ENCODE data around the gene B3GNT2.
A peak's percentile ranks its signal among the peaks of the same experiment; 100 is the strongest.
"Not testable (repeated sequence)": the region's sequence is repeated elsewhere in the genome, so short reads cannot be mapped to it uniquely, and the experiment has no call there.

Gene B3GNT2, protein sequence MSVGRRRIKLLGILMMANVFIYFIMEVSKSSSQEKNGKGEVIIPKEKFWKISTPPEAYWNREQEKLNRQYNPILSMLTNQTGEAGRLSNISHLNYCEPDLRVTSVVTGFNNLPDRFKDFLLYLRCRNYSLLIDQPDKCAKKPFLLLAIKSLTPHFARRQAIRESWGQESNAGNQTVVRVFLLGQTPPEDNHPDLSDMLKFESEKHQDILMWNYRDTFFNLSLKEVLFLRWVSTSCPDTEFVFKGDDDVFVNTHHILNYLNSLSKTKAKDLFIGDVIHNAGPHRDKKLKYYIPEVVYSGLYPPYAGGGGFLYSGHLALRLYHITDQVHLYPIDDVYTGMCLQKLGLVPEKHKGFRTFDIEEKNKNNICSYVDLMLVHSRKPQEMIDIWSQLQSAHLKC

DNA sequence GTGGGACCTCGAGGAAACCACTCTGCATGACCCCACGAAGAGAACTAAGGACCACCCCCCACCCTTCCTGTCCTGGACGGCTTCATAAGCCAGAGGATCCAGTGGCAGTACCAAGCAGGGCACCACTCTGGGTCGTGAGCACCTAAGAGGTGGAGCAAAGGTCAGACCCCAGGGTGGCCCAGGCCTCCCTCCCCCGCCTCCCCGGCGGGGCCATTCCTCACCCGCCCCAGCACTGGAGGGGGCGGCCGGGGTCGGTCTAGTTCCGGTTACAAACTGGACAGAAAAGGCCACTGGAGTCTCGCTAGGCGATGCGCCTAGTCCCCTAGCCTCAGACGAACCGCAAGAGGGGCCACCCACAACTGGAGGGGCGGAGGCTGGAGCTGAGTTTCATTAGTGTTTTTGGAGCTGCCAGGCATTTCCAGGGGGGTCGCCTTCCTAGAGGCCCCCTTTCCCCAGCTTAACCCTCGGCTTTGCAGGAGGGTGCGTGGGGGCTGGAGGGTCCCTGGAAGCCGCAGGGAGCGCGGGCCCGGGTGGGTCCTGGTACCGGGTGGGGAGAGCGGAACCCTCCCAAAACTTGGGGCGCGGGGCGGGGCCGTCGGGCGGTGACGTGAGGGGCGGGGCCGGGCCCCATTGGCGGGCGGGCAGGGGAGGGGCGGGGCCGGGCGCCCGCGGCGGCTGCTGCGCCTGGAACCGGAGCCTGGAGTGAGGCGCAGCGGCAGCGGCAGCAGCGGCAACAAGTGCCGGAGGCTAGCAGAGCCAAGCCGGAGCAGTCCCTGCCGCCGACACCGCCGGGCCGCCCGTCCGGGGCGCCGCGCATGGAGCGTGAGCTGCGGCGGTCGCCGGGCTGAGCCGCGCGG is at the start of gene B3GNT2:
B3GNT2 (plus strand) TSS at position 695 of the 857 bp plus-strand sequence. CDS start 26,106 bp downstream, outside the sequence.
- Mint-ChIP-seq H3K27me3 (ENCODE audit: low read depth) (peaks cover 11% of the 10 kb centered on the region), H3K4me3 (peak within 1 kb of the TSS; percentile 87), H3K36me3 (ENCODE audit: low read depth) (no peaks in the 10 kb centered on the region), H3K27ac (peak within 1 kb of the TSS; percentile 88), H3K4me1 (ENCODE audit: low read depth) (peaks cover 33% of the 10 kb centered on the region), H3K9me3 (no peaks in the 10 kb centered on the region)

DNA sequence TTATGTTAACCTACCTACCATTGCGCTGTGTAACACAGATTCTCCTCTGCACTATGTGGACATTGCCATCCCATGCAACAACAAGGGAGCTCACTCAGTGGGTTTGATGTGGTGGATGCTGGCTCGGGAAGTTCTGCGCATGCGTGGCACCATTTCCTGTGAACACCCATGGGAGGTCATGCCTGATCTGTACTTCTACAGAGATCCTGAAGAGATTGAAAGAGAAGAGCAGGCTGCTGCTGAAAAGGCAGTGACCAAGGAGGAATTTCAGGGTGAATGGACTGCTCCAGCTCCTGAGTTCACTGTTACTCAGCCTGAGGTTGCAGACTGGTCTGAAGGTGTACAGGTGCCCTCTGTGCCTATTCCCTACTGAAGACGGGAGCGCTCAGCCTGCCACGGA is 49.1 kb upstream of the B3GNT2 start:
- not testable (repeated sequence) for H3K27me3 Mint-ChIP-seq (ENCODE audit: low read depth); H3K4me3 Mint-ChIP-seq; H3K36me3 Mint-ChIP-seq (ENCODE audit: low read depth); H3K27ac Mint-ChIP-seq; H3K9me3 Mint-ChIP-seq; H3K4me1 Mint-ChIP-seq (ENCODE audit: low read depth)

DNA sequence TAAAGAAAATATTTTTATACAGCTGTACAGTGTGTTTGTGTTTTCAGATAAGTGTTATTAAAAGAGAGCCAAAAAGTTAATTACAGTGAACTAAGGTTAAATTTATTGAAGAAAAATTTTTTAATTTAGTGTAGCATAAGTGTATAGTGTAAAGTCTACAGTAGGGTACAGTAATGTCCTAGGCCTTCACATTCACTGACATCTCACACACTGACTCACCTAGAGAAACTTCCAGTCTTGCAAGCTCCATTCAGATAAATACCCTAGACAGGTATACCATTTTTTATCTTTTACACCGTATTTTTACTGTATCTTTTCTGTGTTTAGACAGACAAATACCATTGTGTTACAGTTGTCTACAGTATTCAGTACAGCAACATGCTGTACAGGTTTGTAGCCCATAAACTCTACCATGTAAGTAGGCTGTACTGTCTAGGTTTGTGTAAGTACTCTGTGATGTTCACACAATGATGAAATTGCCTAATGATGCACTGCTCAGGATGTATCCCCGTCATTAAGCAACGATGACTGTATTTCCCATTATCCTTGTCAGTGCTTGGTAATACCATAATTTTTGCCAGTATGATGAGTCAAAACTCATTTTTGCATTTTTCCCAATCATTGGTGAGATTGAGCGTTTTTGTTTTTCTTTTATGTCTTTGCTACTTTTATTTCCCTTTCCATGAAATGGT is 48.2 kb upstream of the B3GNT2 start:
- Mint-ChIP-seq H3K9me3 (no peaks in the 10 kb centered on the region), H3K27ac (no peak overlapping the region), H3K4me1 (ENCODE audit: low read depth) (peaks cover 4% of the 10 kb centered on the region), H3K36me3 (ENCODE audit: low read depth) (peaks cover 3% of the 10 kb centered on the region), H3K4me3 (no peak overlapping the region), H3K27me3 (ENCODE audit: low read depth) (no peaks in the 10 kb centered on the region)

DNA sequence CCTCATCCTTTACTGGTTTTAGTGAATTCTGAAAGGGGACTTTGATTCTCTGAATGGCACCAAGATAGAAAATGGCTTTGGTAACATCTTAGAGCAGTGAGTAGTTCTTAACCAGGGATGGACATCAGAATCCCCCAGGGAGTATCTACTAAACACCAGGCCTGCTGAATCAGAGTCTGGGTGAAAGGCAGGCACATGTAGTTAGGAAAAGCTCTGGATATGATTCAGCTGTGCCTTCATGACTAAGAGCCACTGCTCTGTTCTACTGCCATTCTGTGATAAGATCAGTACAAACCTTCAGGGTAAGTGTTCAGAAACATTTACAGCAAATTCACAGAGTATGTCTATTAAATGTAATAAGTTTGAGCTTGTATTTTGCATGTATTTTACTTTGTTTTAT is 46.2 kb upstream of the B3GNT2 start:
- Mint-ChIP-seq H3K4me3 (no peak overlapping the region), H3K9me3 (peaks cover under 1% of the 10 kb centered on the region), H3K36me3 (ENCODE audit: low read depth) (peaks cover 3% of the 10 kb centered on the region), H3K4me1 (ENCODE audit: low read depth) (peaks cover 4% of the 10 kb centered on the region), H3K27ac (no peak overlapping the region), H3K27me3 (ENCODE audit: low read depth) (no peaks in the 10 kb centered on the region)

DNA sequence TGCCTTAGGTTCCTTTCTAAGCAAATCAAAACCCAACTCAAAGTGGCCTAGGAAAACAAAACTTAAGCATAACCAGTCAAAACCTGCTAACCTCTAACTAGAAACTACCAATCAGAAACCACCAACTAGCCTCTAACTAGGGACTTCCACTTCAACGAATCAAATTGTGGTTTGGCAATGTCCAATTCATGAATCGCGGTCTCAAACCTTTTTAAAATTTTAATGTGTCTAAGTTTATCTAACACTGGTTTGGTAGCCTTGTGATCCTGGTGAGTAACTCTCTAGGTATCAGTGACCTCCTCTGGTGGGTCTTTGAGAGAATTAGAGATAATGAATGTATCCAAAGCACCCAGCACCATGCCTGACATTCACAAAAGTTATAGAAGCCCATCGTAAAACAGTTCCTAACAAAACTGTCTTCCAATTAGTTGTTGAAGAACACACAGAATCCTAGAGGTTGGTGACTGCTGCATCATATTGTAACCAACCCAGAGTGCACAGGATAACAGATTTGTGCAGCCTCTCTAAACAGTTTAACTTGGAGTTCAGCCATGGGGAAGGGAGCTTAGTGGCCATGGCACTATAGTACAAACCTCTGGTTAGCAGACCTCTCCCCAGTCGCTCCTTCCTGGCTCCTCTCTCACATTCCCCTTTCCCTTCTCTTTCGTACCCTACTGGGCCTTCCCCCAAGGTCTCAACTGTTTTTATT is 45.2 kb upstream of the B3GNT2 start:
- no peaks in the 10 kb centered on the region for H3K27me3 Mint-ChIP-seq (ENCODE audit: low read depth)
- peaks cover 7% of the 10 kb centered on the region for H3K9me3 Mint-ChIP-seq
- H3K27ac Mint-ChIP-seq, result no peak overlapping the region
- peaks cover 3% of the 10 kb centered on the region for H3K36me3 Mint-ChIP-seq (ENCODE audit: low read depth)
- no peak overlapping the region for H3K4me3 Mint-ChIP-seq
- H3K4me1 Mint-ChIP-seq (ENCODE audit: low read depth), result peaks cover 4% of the 10 kb centered on the region

DNA sequence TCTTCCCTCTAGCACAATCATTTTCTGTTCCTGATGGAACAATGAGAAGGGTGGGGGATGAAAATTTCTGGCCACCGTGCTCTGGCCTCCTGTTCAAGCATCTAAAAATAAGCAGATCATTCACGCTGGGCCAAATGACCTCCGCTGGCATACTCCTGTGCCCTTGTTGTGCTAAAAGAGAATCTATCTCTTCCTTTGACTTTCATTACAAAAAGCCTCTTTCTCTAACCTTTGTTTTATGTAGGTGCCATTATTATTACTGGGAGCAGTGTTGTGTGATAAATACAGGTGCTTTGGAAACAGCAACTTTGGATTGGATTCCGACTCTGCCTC is 44.6 kb upstream of the B3GNT2 start:
- H3K9me3 Mint-ChIP-seq, result peaks cover 7% of the 10 kb centered on the region
- peaks cover 3% of the 10 kb centered on the region for H3K36me3 Mint-ChIP-seq (ENCODE audit: low read depth)
- no peak overlapping the region for H3K4me3 Mint-ChIP-seq
- H3K27ac Mint-ChIP-seq, result no peak overlapping the region
- no peaks in the 10 kb centered on the region for H3K27me3 Mint-ChIP-seq (ENCODE audit: low read depth)
- peaks cover 4% of the 10 kb centered on the region for H3K4me1 Mint-ChIP-seq (ENCODE audit: low read depth)

DNA sequence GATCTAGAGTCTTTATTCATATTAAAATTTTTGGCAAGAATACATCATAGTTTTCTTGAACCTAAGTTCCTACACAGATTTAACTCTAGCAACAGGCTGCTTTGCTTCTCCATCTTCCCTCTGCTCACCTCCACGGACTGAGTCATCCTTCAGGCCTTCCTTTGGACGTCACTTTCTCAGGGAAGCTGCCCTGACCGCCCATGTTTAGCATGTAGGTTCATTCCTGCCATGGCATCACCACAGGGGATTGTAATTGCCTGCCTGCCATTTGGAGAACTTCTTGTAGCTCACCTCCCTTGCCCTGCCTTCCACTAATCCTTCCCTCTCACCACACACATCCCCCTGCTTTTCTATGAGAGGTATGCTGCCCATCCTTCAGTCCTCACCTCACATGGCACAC is 43.9 kb upstream of the B3GNT2 start:
- Mint-ChIP-seq H3K4me3 (no peak overlapping the region), H3K27ac (no peak overlapping the region), H3K36me3 (ENCODE audit: low read depth) (peaks cover 3% of the 10 kb centered on the region)

DNA sequence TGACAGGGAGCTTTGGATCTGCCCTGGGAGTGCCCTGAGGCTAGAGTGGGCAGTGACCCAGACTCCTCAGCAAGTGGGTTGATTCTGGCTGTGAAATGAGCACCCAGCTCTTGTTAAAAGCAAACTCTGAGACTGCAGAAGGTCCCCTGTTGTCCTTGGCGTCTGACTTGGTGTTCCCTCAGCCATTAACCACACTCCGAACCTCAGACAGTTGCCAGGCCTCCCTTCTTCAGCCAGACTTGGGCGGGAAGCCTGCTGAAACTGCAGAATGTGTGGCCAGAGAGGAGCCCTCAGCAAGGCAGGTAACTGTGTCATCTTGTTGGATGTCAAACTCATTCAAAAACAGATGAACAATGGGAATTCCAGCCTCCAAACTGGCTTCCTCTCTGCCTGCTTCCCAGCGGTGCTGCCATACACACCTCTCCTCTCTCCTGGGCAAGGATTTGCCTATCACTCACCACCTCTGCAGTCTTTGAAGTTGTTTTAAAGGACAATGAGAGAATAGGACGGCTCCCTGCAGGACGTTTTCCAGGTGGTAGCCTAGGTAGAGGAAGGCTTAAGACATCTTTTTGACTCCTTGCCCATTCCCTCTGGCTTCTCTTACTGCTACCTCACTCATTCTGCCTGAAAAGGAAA is 38.9 kb upstream of the B3GNT2 start:
- H3K27me3 Mint-ChIP-seq (ENCODE audit: low read depth), result no peaks in the 10 kb centered on the region
- no peaks in the 10 kb centered on the region for H3K4me1 Mint-ChIP-seq (ENCODE audit: low read depth)
- no peak overlapping the region for H3K27ac Mint-ChIP-seq
- H3K9me3 Mint-ChIP-seq, result peaks cover 7% of the 10 kb centered on the region
- no peaks in the 10 kb centered on the region for H3K36me3 Mint-ChIP-seq (ENCODE audit: low read depth)
- H3K4me3 Mint-ChIP-seq, result no peak overlapping the region

More for the DNA sequence above, 43.9 kb upstream of the B3GNT2 start:
- Mint-ChIP-seq H3K4me1 (ENCODE audit: low read depth) (no peaks in the 10 kb centered on the region), H3K9me3 (peaks cover 7% of the 10 kb centered on the region), H3K27me3 (ENCODE audit: low read depth) (no peaks in the 10 kb centered on the region)

DNA sequence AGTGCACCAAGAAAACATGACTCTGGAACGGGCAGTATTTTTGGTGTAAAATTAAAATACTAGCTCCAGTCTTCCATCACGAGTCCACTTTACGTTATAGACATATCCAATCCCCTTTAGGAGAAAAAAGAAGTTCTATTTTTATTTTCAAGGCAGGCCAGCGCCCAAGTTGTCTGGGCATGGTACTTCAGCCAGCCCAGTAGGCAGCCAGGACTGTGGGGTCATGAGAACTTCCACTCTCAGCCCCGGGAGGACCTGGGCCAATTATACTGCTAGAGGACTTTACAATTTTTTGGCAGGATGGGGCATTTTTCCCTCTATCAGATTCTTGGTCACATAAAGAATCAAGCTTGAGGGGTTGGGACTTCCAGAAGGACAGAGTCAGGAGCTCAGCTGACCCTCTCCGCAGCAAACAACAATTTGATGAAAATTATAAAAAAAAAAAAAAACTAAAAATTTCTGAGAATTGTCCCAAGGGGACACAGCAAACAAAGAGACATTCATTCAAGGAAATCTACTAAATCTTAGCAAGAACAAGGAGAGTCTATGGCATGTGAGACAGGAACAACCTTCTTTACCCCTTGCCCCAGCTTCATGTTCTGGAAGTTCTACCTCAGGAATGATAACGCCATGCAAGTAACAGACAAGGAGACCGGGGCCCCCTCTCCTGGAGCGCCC is 37.3 kb upstream of the B3GNT2 start:
- Mint-ChIP-seq H3K4me3 (no peak overlapping the region), H3K36me3 (ENCODE audit: low read depth) (no peaks in the 10 kb centered on the region), H3K9me3 (peaks cover 7% of the 10 kb centered on the region), H3K4me1 (ENCODE audit: low read depth) (no peaks in the 10 kb centered on the region), H3K27me3 (ENCODE audit: low read depth) (no peaks in the 10 kb centered on the region), H3K27ac (no peak overlapping the region)

DNA sequence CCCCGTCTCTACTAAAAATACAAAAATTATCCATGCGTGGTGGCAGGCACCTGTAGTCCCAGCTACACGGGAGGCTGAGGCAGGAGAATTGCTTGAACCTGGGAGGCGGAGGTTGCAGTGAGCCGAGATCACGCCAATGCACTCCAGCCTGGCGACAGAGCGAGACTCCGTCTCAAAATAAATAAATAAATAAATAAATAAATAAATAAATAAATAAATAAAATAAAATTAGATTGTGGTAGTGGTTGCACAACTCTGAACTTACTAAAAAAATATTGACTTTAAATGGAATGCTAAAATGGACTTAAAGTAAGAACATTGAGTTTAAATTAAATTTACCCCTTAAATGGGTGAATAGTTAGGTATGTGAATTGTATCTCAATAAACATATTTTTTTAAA is 35.2 kb upstream of the B3GNT2 start:
- H3K4me3 Mint-ChIP-seq, result not testable (repeated sequence)

DNA sequence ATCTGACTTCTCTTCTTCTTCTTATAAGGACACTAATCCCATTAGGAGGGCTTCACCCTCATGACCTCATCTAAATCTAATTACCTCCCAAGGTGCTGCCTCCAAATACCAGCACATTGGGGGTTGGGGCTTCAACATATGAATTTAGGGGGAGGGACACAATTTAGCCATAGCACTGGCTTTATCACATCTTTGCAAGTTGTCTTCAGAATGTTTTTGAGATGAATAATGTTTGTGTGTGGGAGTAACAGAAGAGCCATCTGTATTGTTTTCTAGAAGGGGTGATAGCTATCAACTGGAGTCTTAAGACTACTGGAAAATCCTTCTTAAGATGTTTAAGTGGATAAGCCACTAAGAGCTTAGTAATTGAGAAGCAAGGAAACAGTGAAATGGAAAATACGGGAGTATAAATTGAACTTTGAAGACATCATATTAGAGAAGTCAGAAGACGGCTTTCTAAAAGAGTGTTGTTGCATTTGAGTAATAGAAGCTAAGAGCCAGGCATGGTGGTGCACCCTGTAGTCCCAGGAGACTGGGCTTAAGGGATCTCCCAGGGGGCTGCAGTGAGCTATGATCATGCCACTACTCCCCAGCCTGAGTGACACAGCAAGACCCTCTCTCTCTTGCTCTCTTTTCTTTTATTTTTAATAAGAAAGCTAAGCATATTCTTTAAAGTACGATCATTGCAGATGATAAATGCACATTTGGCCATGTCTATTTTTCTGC is 32.6 kb upstream of the B3GNT2 start:
- H3K27ac Mint-ChIP-seq, result no peak overlapping the region
- no peaks in the 10 kb centered on the region for H3K9me3 Mint-ChIP-seq
- H3K36me3 Mint-ChIP-seq (ENCODE audit: low read depth), result no peaks in the 10 kb centered on the region
- H3K27me3 Mint-ChIP-seq (ENCODE audit: low read depth), result no peaks in the 10 kb centered on the region
- no peaks in the 10 kb centered on the region for H3K4me1 Mint-ChIP-seq (ENCODE audit: low read depth)
- H3K4me3 Mint-ChIP-seq, result no peak overlapping the region

More for the DNA sequence above, 35.2 kb upstream of the B3GNT2 start:
- H3K9me3 Mint-ChIP-seq; H3K27me3 Mint-ChIP-seq (ENCODE audit: low read depth); H3K36me3 Mint-ChIP-seq (ENCODE audit: low read depth); H3K4me1 Mint-ChIP-seq (ENCODE audit: low read depth); H3K27ac Mint-ChIP-seq: not testable (repeated sequence)

DNA sequence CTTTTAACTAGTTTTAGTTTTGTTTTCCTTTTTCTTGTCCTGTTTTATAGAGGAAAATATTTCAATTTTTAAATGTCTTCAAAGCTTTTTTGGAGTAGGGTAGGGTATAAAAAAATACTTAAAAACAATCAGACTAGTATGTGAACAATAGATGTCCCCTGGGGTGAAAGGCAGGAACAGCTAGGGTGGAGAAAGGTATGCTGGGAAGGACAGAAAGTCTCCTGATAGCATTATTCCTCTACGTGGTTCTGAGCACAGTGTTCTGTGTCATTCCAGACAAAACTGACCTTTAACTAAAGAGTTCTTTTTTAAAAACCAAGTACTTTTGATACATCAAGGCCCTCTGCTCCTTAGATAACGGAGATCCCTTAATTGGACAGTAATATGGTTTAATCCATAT is 32.1 kb upstream of the B3GNT2 start:
- Mint-ChIP-seq H3K27me3 (ENCODE audit: low read depth) (no peaks in the 10 kb centered on the region), H3K36me3 (ENCODE audit: low read depth) (no peaks in the 10 kb centered on the region), H3K27ac (no peak overlapping the region), H3K4me1 (ENCODE audit: low read depth) (no peaks in the 10 kb centered on the region), H3K4me3 (no peak overlapping the region), H3K9me3 (no peaks in the 10 kb centered on the region)

DNA sequence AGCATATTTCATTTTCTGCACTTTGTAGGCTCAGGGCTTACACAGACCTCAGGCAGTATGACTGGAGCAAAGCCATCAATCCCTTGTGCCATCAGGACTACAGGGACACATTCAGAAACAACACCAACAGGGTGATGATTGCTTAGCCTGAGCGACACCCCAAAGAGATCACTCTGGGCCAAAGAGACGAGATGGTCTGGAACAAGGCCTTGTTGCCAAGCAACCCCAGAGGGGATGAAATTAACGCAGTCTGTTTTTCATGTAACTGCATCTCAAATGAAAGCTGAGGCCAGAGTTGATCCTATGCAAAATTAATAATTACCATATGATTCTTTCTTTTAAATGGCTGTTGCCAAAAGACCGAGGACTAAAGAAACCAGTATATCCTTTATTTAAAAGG is 20.2 kb upstream of the B3GNT2 start:
- Mint-ChIP-seq H3K4me3 (no peak overlapping the region), H3K4me1 (ENCODE audit: low read depth) (no peaks in the 10 kb centered on the region), H3K9me3 (no peaks in the 10 kb centered on the region), H3K27me3 (ENCODE audit: low read depth) (peaks cover 5% of the 10 kb centered on the region), H3K27ac (no peak overlapping the region), H3K36me3 (ENCODE audit: low read depth) (no peaks in the 10 kb centered on the region)
